IMR-90 (cell line): ENCODE data around the gene WDR90. TPM values are rescaled to one million over a fixed set of nuclear protein-coding genes. Genes with fewer than 3 reads are reported as not detected.

Experiments
- ATAC-seq: fragments of 200-7000 bp; cut with Tn5 transposase; 2 replicates; pipeline ENCODE4 v1.9.1; 2020; ENCODE audit warnings: low read depth, mild to moderate bottlenecking, moderate library complexity
- BruUV-seq: library from RNA; stranded (reverse); fragments of 400-500 nt; replicated peaks from 2 replicates; lab custom pipeline; 2021; lab: Mats Ljungman, UMichigan
- CTCF ChIA-PET: fragments of 300-600 bp; formaldehyde crosslinking; extraction: SDS; loops from one replicate; lab custom pipeline; 2021; ENCODE audit warnings: antibody characterized with exemption; lab: Yijun Ruan, JAX
- POLR2A ChIA-PET: fragments of 300-600 bp; sonication (Branson Sonifier 250); formaldehyde crosslinking; loops from one replicate; lab custom pipeline; 2022; ENCODE audit warnings: antibody characterized with exemption; ENCODE audit not compliant: unreplicated experiment; lab: Charles Lee
- DNase-seq: peaks from one replicate; pipeline ENCODE4 v3.0.0; 2013
- H2AFZ ChIP-seq: replicated peaks from 2 replicates; pipeline ENCODE3; 2013; ENCODE audit warnings: low read length, mild to moderate bottlenecking; ENCODE audit not compliant: poor library complexity
- H2AK5ac ChIP-seq: 2 replicates; pipeline ENCODE4 v1.6.1; 2013; ENCODE audit warnings: low read depth, low read length, inconsistent platforms
- H2AK9ac ChIP-seq: replicated peaks from 2 replicates; pipeline ENCODE3; 2013; ENCODE audit warnings: mild to moderate bottlenecking, low read depth, low read length, moderate library complexity; ENCODE audit not compliant: poor library complexity
- H2BK120ac ChIP-seq: 2 replicates; pipeline ENCODE4 v1.6.1; 2013; ENCODE audit warnings: low read depth, low read length, inconsistent platforms
- H2BK15ac ChIP-seq: 3 replicates; pipeline ENCODE4 v1.6.1; 2013; ENCODE audit warnings: low read depth, low read length, inconsistent platforms
- H2BK20ac ChIP-seq: 2 replicates; pipeline ENCODE4 v1.6.1; 2013; ENCODE audit warnings: low read depth, mild to moderate bottlenecking, inconsistent platforms, low read length, moderate library complexity
- H2BK5ac ChIP-seq: 2 replicates; pipeline ENCODE4 v1.6.1; 2013; ENCODE audit warnings: mild to moderate bottlenecking, low read depth, low read length, inconsistent platforms; ENCODE audit not compliant: poor library complexity, severe bottlenecking
- H3K14ac ChIP-seq: replicated peaks from 2 replicates; pipeline ENCODE4 v1.6.1; 2013; ENCODE audit warnings: low read depth, low read length, inconsistent platforms
- H3K18ac ChIP-seq: 2 replicates; pipeline ENCODE4 v1.6.1; 2013; ENCODE audit warnings: low read depth, low read length, control low read depth
- H3K23ac ChIP-seq: 2 replicates; pipeline ENCODE4 v1.6.1; 2013; ENCODE audit warnings: low read depth, low read length, inconsistent platforms
- H3K27ac ChIP-seq: 2 replicates; pipeline ENCODE4 v1.5.1; 2013; ENCODE audit warnings: mild to moderate bottlenecking, control low read depth, low read length; ENCODE audit not compliant: insufficient read depth
- H3K27me3 ChIP-seq: 2 replicates; pipeline ENCODE4 v1.6.1; 2013; ENCODE audit warnings: low read length; ENCODE audit not compliant: control insufficient read depth, insufficient read depth
- H3K36me3 ChIP-seq: 2 replicates; pipeline ENCODE4 v1.6.1; 2013; ENCODE audit warnings: low read length, mixed read lengths; ENCODE audit not compliant: control insufficient read depth, insufficient read depth
- H3K4ac ChIP-seq: 2 replicates; pipeline ENCODE4 v1.6.1; 2013; ENCODE audit warnings: low read depth, low read length, inconsistent platforms
- H3K4me1 ChIP-seq: 2 replicates; pipeline ENCODE4 v1.6.1; 2013; ENCODE audit warnings: low read length, mixed read lengths; ENCODE audit not compliant: control insufficient read depth, insufficient read depth
- H3K4me2 ChIP-seq: 2 replicates; pipeline ENCODE4 v1.6.1; 2013; ENCODE audit warnings: low read depth, mild to moderate bottlenecking, control low read depth, low read length, moderate library complexity
- H3K4me3 ChIP-seq: 2 replicates; pipeline ENCODE4 v1.5.1; 2013; ENCODE audit warnings: low read depth, mild to moderate bottlenecking, control low read depth, low read length, moderate library complexity; ENCODE audit not compliant: insufficient read depth
- H3K56ac ChIP-seq: 2 replicates; pipeline ENCODE4 v1.6.1; 2013; ENCODE audit warnings: low read length, inconsistent platforms; ENCODE audit not compliant: insufficient read depth; ENCODE audit errors: extremely low read depth
- H3K79me1 ChIP-seq, 2 experiments: 2 replicates each; pipeline ENCODE4 v1.6.1; 2013; ENCODE audit warnings: low read length in 2 of 2, inconsistent platforms in 1 of 2, low read depth in 1 of 2
- H3K9ac ChIP-seq: 2 replicates; pipeline ENCODE4 v1.6.1; 2013; ENCODE audit warnings: low read depth, low read length, control low read depth
- H3K9me1 ChIP-seq: 2 replicates; pipeline ENCODE4 v1.6.1; 2013; ENCODE audit warnings: low read length, inconsistent platforms; ENCODE audit not compliant: insufficient read depth
- H3K9me3 ChIP-seq: 2 replicates; pipeline ENCODE4 v1.6.1; 2013; ENCODE audit warnings: low read length; ENCODE audit not compliant: control insufficient read depth, insufficient read depth
- H4K20me1 ChIP-seq: 2 replicates; pipeline ENCODE4 v1.6.1; 2013; ENCODE audit warnings: low read length, inconsistent platforms; ENCODE audit not compliant: insufficient read depth
- H4K5ac ChIP-seq: 2 replicates; pipeline ENCODE4 v1.6.1; 2013; ENCODE audit warnings: mild to moderate bottlenecking, low read depth, low read length, control low read depth
- H4K8ac ChIP-seq, 2 experiments: 2 replicates each; pipeline ENCODE4 v1.6.1; 2013; ENCODE audit warnings: low read depth in 2 of 2, low read length in 2 of 2, control low read depth in 1 of 2, inconsistent platforms in 1 of 2
- H4K91ac ChIP-seq: 2 replicates; pipeline ENCODE4 v1.6.1; 2013; ENCODE audit warnings: low read depth, low read length, inconsistent platforms; ENCODE audit not compliant: insufficient read depth
- BHLHE40 ChIP-seq: fragments of 150-350 bp; IDR thresholded peaks from 2 replicates; pipeline ENCODE4 v1.6.1; 2016; ENCODE audit warnings: mild to moderate bottlenecking, low read depth, low read length
- CHD1 ChIP-seq: IDR thresholded peaks from 2 replicates; pipeline ENCODE4 v1.6.1; 2012; ENCODE audit warnings: low read depth, low read length, improper control_type of control experiment
- FOS ChIP-seq: fragments of 150-350 bp; IDR thresholded peaks from 2 replicates; pipeline ENCODE4 v1.6.1; 2016; ENCODE audit warnings: low read depth, low read length
- MAFK ChIP-seq: IDR thresholded peaks from 2 replicates; pipeline ENCODE4 v1.6.1; 2012; ENCODE audit warnings: low read depth, low read length, improper control_type of control experiment
- MAZ ChIP-seq: IDR thresholded peaks from 2 replicates; pipeline ENCODE4 v1.6.1; 2012; ENCODE audit warnings: low read depth, mild to moderate bottlenecking, low read length, improper control_type of control experiment, moderate library complexity, borderline replicate concordance
- NFE2L2 ChIP-seq: fragments of 150-350 bp; IDR thresholded peaks from 2 replicates; pipeline ENCODE4 v1.6.1; 2016; ENCODE audit warnings: low read depth, mild to moderate bottlenecking, low read length
- POLR2A ChIP-seq: IDR thresholded peaks from 2 replicates; pipeline ENCODE4 v1.6.1; 2012; ENCODE audit warnings: mild to moderate bottlenecking, low read depth, low read length
- RCOR1 ChIP-seq: IDR thresholded peaks from 2 replicates; pipeline ENCODE4 v1.6.1; 2012; ENCODE audit warnings: mild to moderate bottlenecking, low read length, improper control_type of control experiment; ENCODE audit not compliant: insufficient replicate concordance
- RFX5 ChIP-seq: IDR thresholded peaks from 2 replicates; pipeline ENCODE4 v1.8.0; 2012; ENCODE audit warnings: low read depth, mild to moderate bottlenecking, low read length, moderate library complexity
- WGBS, 2 experiments: methylation state at CpG; one replicate each; pipeline versions ENCODE4 v1.1.5 to v1.1.7; 2013; ENCODE audit warnings: missing lambda C conversion rate in 2 of 2; ENCODE audit not compliant: insufficient read length in 1 of 2; ENCODE audit errors: extremely low coverage in 2 of 2; 5-methylcytosine and 5-hydroxymethylcytosine counted together
- dilution Hi-C: fragments of 300-500 bp; cut with HindIII; formaldehyde crosslinking; loops from one replicate; pipeline ENCODE4 v1.14.3; 2018; ENCODE audit warnings: low sequenced_read_pairs; ENCODE audit not compliant: unreplicated experiment
- in situ Hi-C: fragments of 300-500 bp; cut with MboI; formaldehyde crosslinking; loops from 3 replicates; pipeline ENCODE4 v1.14.3; 2019; ENCODE audit warnings: low sequenced_read_pairs, inconsistent platforms, mixed read lengths
- intact Hi-C: fragments of 100-400 bp; cut with micrococcal nuclease; formaldehyde crosslinking; loops from 2 replicates; pipeline ENCODE4 v1.10.0; 2022
- polyA plus RNA-seq, 3 experiments: library from polyadenylated mRNA; depleted of rRNA; stranded (reverse); fragments of >200 nt; gene quantifications; 2 replicates each; pipeline ENCODE4 v1.2.3, GENCODE V29; 2012; ENCODE audit warnings: low replicate concordance in 1 of 3
- total RNA-seq: library from RNA; depleted of rRNA; stranded (reverse); fragments of >200 nt; gene quantifications from 2 replicates; pipeline ENCODE4 v1.2.3, GENCODE V29; 2012
- TF ChIP-seq, protein P1 (sequence below): conservative IDR thresholded peaks from 2 replicates; pipeline ENCODE4 v1.5.1; 2012; ENCODE audit warnings: mild to moderate bottlenecking, low read depth, low read length, improper control_type of control experiment
- TF ChIP-seq, protein P2 (sequence below): fragments of 150-350 bp; IDR thresholded peaks from 2 replicates; pipeline ENCODE4 v1.6.1; 2016; ENCODE audit warnings: low read depth, mild to moderate bottlenecking, low read length, moderate library complexity, borderline replicate concordance

WDR90 gene
- total and polyA plus RNA-seq, 2 of the 4 experiments (the other 2 are of a cell fraction) = 1.4 to 18.7 TPM

DNA sequence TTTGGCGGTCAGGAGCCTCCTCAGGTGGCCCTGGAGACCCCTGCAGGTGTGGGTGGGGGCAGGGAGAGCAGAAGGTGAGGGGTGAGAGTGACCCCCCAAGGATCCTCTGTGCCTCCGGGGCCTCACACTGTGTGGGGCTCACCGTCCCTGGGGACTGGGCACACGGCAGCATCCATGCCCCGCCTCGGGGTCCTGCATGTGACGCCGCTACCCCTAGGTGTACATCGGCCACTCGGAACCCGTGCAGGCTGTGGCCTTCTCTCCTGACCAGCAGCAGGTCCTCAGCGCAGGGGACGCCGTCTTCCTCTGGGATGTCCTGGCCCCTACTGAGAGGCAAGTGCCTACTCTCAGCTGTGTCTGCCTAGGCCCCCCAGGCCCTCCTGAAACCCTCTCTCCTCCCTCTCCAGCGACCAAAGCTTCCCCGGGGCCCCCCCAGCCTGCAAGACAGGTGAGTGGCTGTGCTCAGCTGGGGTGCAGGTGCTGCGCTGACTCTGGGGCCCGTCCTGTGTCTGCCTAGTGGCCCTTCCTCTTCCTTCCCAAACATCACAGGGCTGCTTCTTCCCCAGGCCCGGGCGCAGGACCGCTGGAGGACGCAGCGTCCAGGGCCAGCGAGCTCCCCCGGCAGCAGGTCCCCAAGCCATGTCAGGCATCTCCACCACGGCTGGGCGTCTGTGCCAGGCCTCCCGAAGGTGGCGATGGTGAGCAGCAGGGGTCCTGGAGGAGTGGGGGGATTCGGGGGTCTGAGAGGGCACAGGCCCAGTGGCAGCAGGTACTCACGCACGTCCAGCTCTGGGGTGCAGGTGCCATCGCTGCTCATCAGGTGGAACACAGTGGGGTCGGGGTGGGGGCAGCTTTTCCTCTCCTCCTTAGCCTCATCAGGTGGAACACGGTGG, 9.8 kb downstream of the WDR90 start:
- H3K4ac ChIP-seq = no peak overlapping the region
- H3K9me3 ChIP-seq = no peaks in the 10 kb centered on the region
- H3K56ac ChIP-seq = no peak overlapping the region
- H3K36me3 ChIP-seq = peaks cover 4% of the 10 kb centered on the region
- intact Hi-C loops = no loop called here
- peaks cover 5% of the 10 kb centered on the region for H3K4me1 ChIP-seq
- H3K18ac ChIP-seq = no peak overlapping the region
- DNase-seq (no peak), ATAC-seq (no peak)
- no peaks in the 10 kb centered on the region for H3K9me1 ChIP-seq
- H2BK5ac ChIP-seq = no peak overlapping the region
- H4K8ac ChIP-seq = no peak overlapping the region
- ChIA-PET CTCF (no interaction called here), POLR2A (no interaction called here)
- dilution Hi-C loops = no loop called here
- peak overlapping the region; percentile 3 for H2AK9ac ChIP-seq
- no TSS peak for BruUV-seq
- WGBS, 2 experiments = 85% methylated on average over 10 of the region's 35 CpGs; no CpG with 5 or more reads in 1 of the 2 experiments
- no peak overlapping the region for H2BK20ac ChIP-seq
- no peak overlapping the region for H3K23ac ChIP-seq
- H3K79me1 ChIP-seq = no peaks in the 10 kb centered on the region
- no peaks in the 10 kb centered on the region for H4K20me1 ChIP-seq
- H4K91ac ChIP-seq = no peak overlapping the region
- no peak overlapping the region for H2BK15ac ChIP-seq
- H2BK120ac ChIP-seq = no peak overlapping the region
- H3K27ac ChIP-seq = no peak overlapping the region
- H3K14ac ChIP-seq = no peak overlapping the region
- H3K4me2 ChIP-seq = no peak overlapping the region
- no peak overlapping the region for H3K9ac ChIP-seq
- H2AFZ ChIP-seq = no peak overlapping the region
- H3K4me3 ChIP-seq = no peak overlapping the region
- TF ChIP-seq BHLHE40 (no peak), NFE2L2 (no peak), CHD1 (no peak), RFX5 (no peak), FOS (no peak), POLR2A (no peak), MAFK (no peak), MAZ (no peak), RCOR1 (no peak)
- TF ChIP-seq, protein P1, sequence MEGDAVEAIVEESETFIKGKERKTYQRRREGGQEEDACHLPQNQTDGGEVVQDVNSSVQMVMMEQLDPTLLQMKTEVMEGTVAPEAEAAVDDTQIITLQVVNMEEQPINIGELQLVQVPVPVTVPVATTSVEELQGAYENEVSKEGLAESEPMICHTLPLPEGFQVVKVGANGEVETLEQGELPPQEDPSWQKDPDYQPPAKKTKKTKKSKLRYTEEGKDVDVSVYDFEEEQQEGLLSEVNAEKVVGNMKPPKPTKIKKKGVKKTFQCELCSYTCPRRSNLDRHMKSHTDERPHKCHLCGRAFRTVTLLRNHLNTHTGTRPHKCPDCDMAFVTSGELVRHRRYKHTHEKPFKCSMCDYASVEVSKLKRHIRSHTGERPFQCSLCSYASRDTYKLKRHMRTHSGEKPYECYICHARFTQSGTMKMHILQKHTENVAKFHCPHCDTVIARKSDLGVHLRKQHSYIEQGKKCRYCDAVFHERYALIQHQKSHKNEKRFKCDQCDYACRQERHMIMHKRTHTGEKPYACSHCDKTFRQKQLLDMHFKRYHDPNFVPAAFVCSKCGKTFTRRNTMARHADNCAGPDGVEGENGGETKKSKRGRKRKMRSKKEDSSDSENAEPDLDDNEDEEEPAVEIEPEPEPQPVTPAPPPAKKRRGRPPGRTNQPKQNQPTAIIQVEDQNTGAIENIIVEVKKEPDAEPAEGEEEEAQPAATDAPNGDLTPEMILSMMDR = no peak
- TF ChIP-seq, protein P2, sequence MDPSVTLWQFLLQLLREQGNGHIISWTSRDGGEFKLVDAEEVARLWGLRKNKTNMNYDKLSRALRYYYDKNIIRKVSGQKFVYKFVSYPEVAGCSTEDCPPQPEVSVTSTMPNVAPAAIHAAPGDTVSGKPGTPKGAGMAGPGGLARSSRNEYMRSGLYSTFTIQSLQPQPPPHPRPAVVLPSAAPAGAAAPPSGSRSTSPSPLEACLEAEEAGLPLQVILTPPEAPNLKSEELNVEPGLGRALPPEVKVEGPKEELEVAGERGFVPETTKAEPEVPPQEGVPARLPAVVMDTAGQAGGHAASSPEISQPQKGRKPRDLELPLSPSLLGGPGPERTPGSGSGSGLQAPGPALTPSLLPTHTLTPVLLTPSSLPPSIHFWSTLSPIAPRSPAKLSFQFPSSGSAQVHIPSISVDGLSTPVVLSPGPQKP = no peak
- H3K27me3 ChIP-seq = no peaks in the 10 kb centered on the region
- H2AK5ac ChIP-seq = no peak overlapping the region
- in situ Hi-C loops = no loop called here
- no peak overlapping the region for H4K5ac ChIP-seq
